MM.1S (cell line): Measurements from ENCODE around the gene EFNA4.

Experiments
- EZH2 ChIP-seq: fragments of 300-600 bp; sonication (generic); optimal IDR thresholded peaks from 2 replicates; pipeline ENCODE3; 2017; ENCODE audit warnings: low read depth, mild to moderate bottlenecking, antibody characterized with exemption, low read length, mixed read lengths
- EZH2phosphoT487 ChIP-seq: fragments of 300-600 bp; sonication (generic); IDR thresholded peaks from 2 replicates; pipeline ENCODE4 v1.6.1; 2018; ENCODE audit warnings: antibody characterized with exemption, low read length
- TF ChIP-seq, protein P1 (sequence below): fragments of 300-600 bp; sonication (generic); IDR thresholded peaks from 2 replicates; pipeline ENCODE4 v1.5.1; 2016; ENCODE audit warnings: antibody characterized with exemption, low read length, mixed read lengths

DNA sequence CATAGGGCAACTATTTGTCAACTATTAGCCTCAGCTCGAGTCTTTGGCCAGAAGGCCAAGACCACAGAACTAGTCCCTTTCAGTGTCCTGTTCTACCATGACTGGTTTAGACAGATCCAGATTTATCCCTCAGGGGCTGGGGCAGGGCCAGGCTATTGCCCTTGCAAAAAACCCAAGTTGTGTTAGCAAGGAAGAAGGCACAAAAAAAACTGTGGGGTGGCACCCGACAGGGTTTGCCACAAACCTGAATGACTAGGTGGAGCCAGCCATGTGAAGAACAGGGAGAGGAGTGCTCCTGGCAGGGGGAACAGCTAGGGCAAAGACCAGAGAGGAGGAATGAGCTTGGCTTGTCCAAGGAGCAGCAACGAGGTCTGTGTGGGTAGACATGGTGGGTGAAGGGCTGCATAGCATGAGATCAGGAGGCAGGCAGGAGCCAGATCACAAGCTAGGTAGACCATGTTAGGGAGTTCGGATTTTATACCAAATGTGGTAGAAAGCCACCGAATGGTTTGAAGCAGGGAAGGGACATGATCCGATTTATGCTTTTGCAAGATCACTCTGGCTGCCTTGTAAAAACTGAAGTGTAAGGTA lies 25.6 kb upstream of the EFNA4 start:
- TF ChIP-seq EZH2: no peak
- TF ChIP-seq, protein P1, sequence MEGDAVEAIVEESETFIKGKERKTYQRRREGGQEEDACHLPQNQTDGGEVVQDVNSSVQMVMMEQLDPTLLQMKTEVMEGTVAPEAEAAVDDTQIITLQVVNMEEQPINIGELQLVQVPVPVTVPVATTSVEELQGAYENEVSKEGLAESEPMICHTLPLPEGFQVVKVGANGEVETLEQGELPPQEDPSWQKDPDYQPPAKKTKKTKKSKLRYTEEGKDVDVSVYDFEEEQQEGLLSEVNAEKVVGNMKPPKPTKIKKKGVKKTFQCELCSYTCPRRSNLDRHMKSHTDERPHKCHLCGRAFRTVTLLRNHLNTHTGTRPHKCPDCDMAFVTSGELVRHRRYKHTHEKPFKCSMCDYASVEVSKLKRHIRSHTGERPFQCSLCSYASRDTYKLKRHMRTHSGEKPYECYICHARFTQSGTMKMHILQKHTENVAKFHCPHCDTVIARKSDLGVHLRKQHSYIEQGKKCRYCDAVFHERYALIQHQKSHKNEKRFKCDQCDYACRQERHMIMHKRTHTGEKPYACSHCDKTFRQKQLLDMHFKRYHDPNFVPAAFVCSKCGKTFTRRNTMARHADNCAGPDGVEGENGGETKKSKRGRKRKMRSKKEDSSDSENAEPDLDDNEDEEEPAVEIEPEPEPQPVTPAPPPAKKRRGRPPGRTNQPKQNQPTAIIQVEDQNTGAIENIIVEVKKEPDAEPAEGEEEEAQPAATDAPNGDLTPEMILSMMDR: no peak
- TF ChIP-seq EZH2phosphoT487: no peak
